B cell (primary cell): ENCODE data around the gene BHLHE40.

Experiments
- CTCF ChIP-seq: fragments of 200-600 bp; IDR thresholded peaks from one replicate; pipeline ENCODE4 v1.8.0; 2022; ENCODE audit warnings: antibody characterized with exemption, mild to moderate bottlenecking
- EZH2 ChIP-seq: IDR thresholded peaks from 2 replicates; pipeline ENCODE4 v1.6.1; 2012; ENCODE audit warnings: borderline replicate concordance, low read depth, mild to moderate bottlenecking, moderate library complexity, low read length; ENCODE audit not compliant: insufficient read depth, poor library complexity, severe bottlenecking

GRCh38 chr3:4934050-4934449 lies 45.2 kb upstream of the BHLHE40 start:
- no peak for TF ChIP-seq CTCF
- TF ChIP-seq EZH2 = no peak
